HUES64 (cell line): ENCODE measurements around the gene ZSCAN5A. TPM values are rescaled to one million over a fixed set of nuclear protein-coding genes. Genes with fewer than 3 reads are reported as not detected.
"Not testable (repeated sequence)": the region's sequence is repeated elsewhere in the genome, so short reads cannot be mapped to it uniquely, and the experiment has no call there.

Experiments
- H3K27ac ChIP-seq: 2 replicates; pipeline ENCODE4 v1.7.0; 2013; ENCODE audit warnings: low read depth, low read length, inconsistent platforms
- H3K27me3 ChIP-seq: 2 replicates; pipeline ENCODE4 v1.6.1; 2013; ENCODE audit warnings: mild to moderate bottlenecking, low read length; ENCODE audit not compliant: insufficient read depth
- H3K36me3 ChIP-seq: 2 replicates; pipeline ENCODE4 v1.6.1; 2013; ENCODE audit warnings: mild to moderate bottlenecking, low read length; ENCODE audit not compliant: insufficient read depth
- H3K4me1 ChIP-seq: 2 replicates; pipeline ENCODE4 v1.6.1; 2013; ENCODE audit warnings: mild to moderate bottlenecking, low read length, moderate library complexity; ENCODE audit not compliant: insufficient read depth
- H3K4me3 ChIP-seq: 2 replicates; pipeline ENCODE4 v1.5.1; 2013; ENCODE audit warnings: mild to moderate bottlenecking, low read length, moderate library complexity
- H3K9ac ChIP-seq: 2 replicates; pipeline ENCODE4 v1.6.1; 2013; ENCODE audit warnings: mild to moderate bottlenecking, low read depth, low read length
- H3K9me3 ChIP-seq: 2 replicates; pipeline ENCODE4 v1.6.1; 2013; ENCODE audit warnings: low read depth, low read length; ENCODE audit not compliant: insufficient read depth
- WGBS: fragments of 150-250, 120-280 bp; methylation state at CpG from one replicate; pipeline ENCODE4 v1.1.7; 2013; ENCODE audit warnings: missing lambda C conversion rate; 5-methylcytosine and 5-hydroxymethylcytosine counted together
- polyA plus RNA-seq, 2 experiments: library from polyadenylated mRNA; stranded (reverse); fragments of 50-300 nt; gene quantifications; one replicate each; pipeline ENCODE4 v1.2.3, GENCODE V29; 2013

ZSCAN5A gene
- 7.4 TPM for polyA plus RNA-seq (2013, experiment 1 of 2)
- 7.7 TPM for polyA plus RNA-seq (2013, experiment 2 of 2)

GRCh38 chr19:56314381-56315076 is at the start of gene ZSCAN5A:
Gene ZSCAN5A (minus strand): TSS chr19:56314839. CDS start chr19:56225046, 89,793 bp downstream.
- Histone ChIP-seq H3K4me1 (peaks cover 4% of the 10 kb centered on the region; the same call in 1 of the 2 replicates), H3K27ac (peak within 1 kb of the TSS; percentile 89), H3K9me3 (peaks cover 2% of the 10 kb centered on the region; the same call in 1 of the 2 replicates), H3K4me3 (peak within 1 kb of the TSS; percentile 81), H3K27me3 (no peaks in the 10 kb centered on the region), H3K36me3 (peaks cover 16% of the 10 kb centered on the region; the same call in 1 of the 2 replicates), H3K9ac (peak within 1 kb of the TSS; percentile 91)
- under 1% methylated on average over 47 of the region's 47 CpGs for WGBS

- H3K9ac ChIP-seq = no peak overlapping the region
- no peaks in the 10 kb centered on the region for H3K27me3 ChIP-seq
- peaks cover 5% of the 10 kb centered on the region; the same call in 1 of the 2 replicates for H3K36me3 ChIP-seq
- H3K27ac ChIP-seq = no peak overlapping the region
- no peaks in the 10 kb centered on the region for H3K4me1 ChIP-seq
- 99% methylated on average over 2 of the region's 2 CpGs for WGBS
- H3K9me3 ChIP-seq = peaks cover 25% of the 10 kb centered on the region
- H3K4me3 ChIP-seq = no peak overlapping the region
Observed at GRCh38 chr19:56360841-56361240, 46.2 kb upstream of the ZSCAN5A start.

GRCh38 chr19:56356944-56357343 is 42.3 kb upstream of the ZSCAN5A start:
- no peak overlapping the region for H3K27ac ChIP-seq
- WGBS = 86% methylated on average over 1 of the region's 2 CpGs
- H3K9ac ChIP-seq = no peak overlapping the region

GRCh38 chr19:56355517-56355916 is 40.9 kb upstream of the ZSCAN5A start:
- Histone ChIP-seq H3K9me3 (peaks cover 1% of the 10 kb centered on the region; the same call in 1 of the 2 replicates), H3K9ac (no peak overlapping the region), H3K4me3 (no peak overlapping the region), H3K36me3 (no peaks in the 10 kb centered on the region; the same call in 1 of the 2 replicates), H3K27me3 (no peaks in the 10 kb centered on the region), H3K4me1 (no peaks in the 10 kb centered on the region; the same call in 1 of the 2 replicates), H3K27ac (no peak overlapping the region)
- no CpG with 5 or more reads among the region's 1 CpG for WGBS

More at GRCh38 chr19:56356944-56357343, 42.3 kb upstream of the ZSCAN5A start:
- Histone ChIP-seq H3K27me3 (no peaks in the 10 kb centered on the region), H3K36me3 (peaks cover 5% of the 10 kb centered on the region; the same call in 1 of the 2 replicates), H3K4me3 (no peak overlapping the region), H3K9me3 (peaks cover 12% of the 10 kb centered on the region; the same call in 1 of the 2 replicates), H3K4me1 (no peaks in the 10 kb centered on the region)

- no peaks in the 10 kb centered on the region for H3K9me3 ChIP-seq
- H3K27ac ChIP-seq = no peak overlapping the region
- H3K4me3 ChIP-seq = no peak overlapping the region
- no peaks in the 10 kb centered on the region; the same call in 1 of the 2 replicates for H3K4me1 ChIP-seq
- H3K27me3 ChIP-seq = no peaks in the 10 kb centered on the region
- no peak overlapping the region for H3K9ac ChIP-seq
- WGBS = 67% methylated on average over 6 of the region's 6 CpGs
- H3K36me3 ChIP-seq = no peaks in the 10 kb centered on the region; the same call in 1 of the 2 replicates
Observed at GRCh38 chr19:56351208-56351607, 36.6 kb upstream of the ZSCAN5A start.

- Histone ChIP-seq H3K9ac (no peak overlapping the region), H3K36me3 (no peaks in the 10 kb centered on the region), H3K4me1 (peaks cover 6% of the 10 kb centered on the region; the same call in 1 of the 2 replicates), H3K9me3 (no peaks in the 10 kb centered on the region), H3K27me3 (no peaks in the 10 kb centered on the region), H3K4me3 (no peak overlapping the region), H3K27ac (no peak overlapping the region)
- WGBS = 31% methylated on average over 7 of the region's 8 CpGs
Observed at GRCh38 chr19:56350416-56351045, 35.9 kb upstream of the ZSCAN5A start.

GRCh38 chr19:56348289-56348877 is 33.7 kb upstream of the ZSCAN5A start:
- Histone ChIP-seq H3K9me3 (peaks cover 6% of the 10 kb centered on the region; the same call in 1 of the 2 replicates), H3K27me3 (no peaks in the 10 kb centered on the region), H3K27ac (no peak overlapping the region), H3K9ac (no peak overlapping the region), H3K4me3 (no peak overlapping the region), H3K4me1 (peaks cover 7% of the 10 kb centered on the region; the same call in 1 of the 2 replicates), H3K36me3 (no peaks in the 10 kb centered on the region)
- 65% methylated on average over 5 of the region's 5 CpGs for WGBS

GRCh38 chr19:56347163-56347778 is 32.6 kb upstream of the ZSCAN5A start:
- Histone ChIP-seq H3K4me3 (no peak overlapping the region), H3K9me3 (peaks cover 15% of the 10 kb centered on the region), H3K27me3 (no peaks in the 10 kb centered on the region), H3K36me3 (no peaks in the 10 kb centered on the region), H3K4me1 (peaks cover 7% of the 10 kb centered on the region; the same call in 1 of the 2 replicates), H3K27ac (no peak overlapping the region), H3K9ac (no peak overlapping the region)
- WGBS = 90% methylated on average over 7 of the region's 7 CpGs

GRCh38 chr19:56341948-56342347 is 27.3 kb upstream of the ZSCAN5A start:
- no peak overlapping the region for H3K9ac ChIP-seq
- H3K36me3 ChIP-seq = no peaks in the 10 kb centered on the region
- H3K27me3 ChIP-seq = no peaks in the 10 kb centered on the region
- no peak overlapping the region for H3K4me3 ChIP-seq
- H3K9me3 ChIP-seq = peaks cover 58% of the 10 kb centered on the region
- peaks cover 7% of the 10 kb centered on the region; the same call in 1 of the 2 replicates for H3K4me1 ChIP-seq
- no peak overlapping the region for H3K27ac ChIP-seq

GRCh38 chr19:56339031-56339430 is 24.4 kb upstream of the ZSCAN5A start:
- H3K9ac ChIP-seq, H3K36me3 ChIP-seq, H3K4me1 ChIP-seq, H3K4me3 ChIP-seq, H3K27me3 ChIP-seq, H3K27ac ChIP-seq: not testable (repeated sequence)
- 97% methylated on average over 6 of the region's 10 CpGs for WGBS
- H3K9me3 ChIP-seq = peaks cover 58% of the 10 kb centered on the region
